GM23338 (cell line): ENCODE results near the gene PHTF2.

Source experiments
- CTCF ChIP-seq, 2 experiments: fragments of 200-600 bp in 1 of 2; sonication (generic) in 1 of 2; conservative IDR thresholded peaks; 2 replicates each; pipeline versions ENCODE4 v1.5.1 to v1.6.1; 2016 to 2017; ENCODE audit warnings: antibody characterized with exemption in 2 of 2, low read depth in 2 of 2, mild to moderate bottlenecking in 2 of 2, moderate library complexity in 1 of 2
- EZH2 ChIP-seq: fragments of 200-600 bp; sonication (generic); IDR thresholded peaks from one replicate; pipeline ENCODE4 v1.8.0; 2017; ENCODE audit warnings: antibody characterized with exemption, mild to moderate bottlenecking, low read depth; ENCODE audit not compliant: unreplicated experiment
- POLR2AphosphoS5 ChIP-seq: IDR thresholded peaks from 2 replicates; pipeline ENCODE4 v1.6.1; 2016; ENCODE audit warnings: antibody characterized with exemption, low read depth
- ZNF114 ChIP-seq: fragments of 250-450 bp; sonication (Bioruptor Pico); IDR thresholded peaks from 2 replicates; pipeline ENCODE4 v1.5.0; 2020; ENCODE audit warnings: mild to moderate bottlenecking, moderate library complexity
- TF ChIP-seq, protein P1 (sequence below): IDR thresholded peaks from 2 replicates; pipeline ENCODE4 v1.6.1; 2016; ENCODE audit warnings: antibody characterized with exemption

GRCh38 chr7:77960336-77960735 is 161.8 kb downstream of the PHTF2 start:
- TF ChIP-seq CTCF (conservative IDR thresholded peaks at IDR 0.05; ENCODE audit: low read depth in 2 of 2): no peak
- TF ChIP-seq, protein P1, sequence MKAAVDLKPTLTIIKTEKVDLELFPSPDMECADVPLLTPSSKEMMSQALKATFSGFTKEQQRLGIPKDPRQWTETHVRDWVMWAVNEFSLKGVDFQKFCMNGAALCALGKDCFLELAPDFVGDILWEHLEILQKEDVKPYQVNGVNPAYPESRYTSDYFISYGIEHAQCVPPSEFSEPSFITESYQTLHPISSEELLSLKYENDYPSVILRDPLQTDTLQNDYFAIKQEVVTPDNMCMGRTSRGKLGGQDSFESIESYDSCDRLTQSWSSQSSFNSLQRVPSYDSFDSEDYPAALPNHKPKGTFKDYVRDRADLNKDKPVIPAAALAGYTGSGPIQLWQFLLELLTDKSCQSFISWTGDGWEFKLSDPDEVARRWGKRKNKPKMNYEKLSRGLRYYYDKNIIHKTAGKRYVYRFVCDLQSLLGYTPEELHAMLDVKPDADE: no peak
- no peak for TF ChIP-seq ZNF114 (CRISPR knock-in tag)
- TF ChIP-seq EZH2: no peak
- TF ChIP-seq POLR2AphosphoS5: no peak
